ENCODE measurements around the gene FXYD5. TPM values are rescaled to one million over a fixed set of nuclear protein-coding genes. Genes with fewer than 3 reads are reported as not detected.

FXYD5 gene
- total RNA-seq, 1 donor from 2014 or later = 135 TPM

GRCh38 chr19:35167251-35168119, 12.9 kb downstream of the FXYD5 start:
- H3K27me3 ChIP-seq (ENCODE audit: control insufficient read depth, insufficient read depth, low read length) = no peaks in the 10 kb centered on the region
- no peaks in the 10 kb centered on the region for H3K36me3 ChIP-seq (ENCODE audit: control insufficient read depth, insufficient read depth, low read length)
- H3K4me3 ChIP-seq (ENCODE audit: low read depth, low read length) = no peak overlapping the region
- no peak for DNase-seq (ENCODE audit: low read depth)
- TF ChIP-seq, protein P1, sequence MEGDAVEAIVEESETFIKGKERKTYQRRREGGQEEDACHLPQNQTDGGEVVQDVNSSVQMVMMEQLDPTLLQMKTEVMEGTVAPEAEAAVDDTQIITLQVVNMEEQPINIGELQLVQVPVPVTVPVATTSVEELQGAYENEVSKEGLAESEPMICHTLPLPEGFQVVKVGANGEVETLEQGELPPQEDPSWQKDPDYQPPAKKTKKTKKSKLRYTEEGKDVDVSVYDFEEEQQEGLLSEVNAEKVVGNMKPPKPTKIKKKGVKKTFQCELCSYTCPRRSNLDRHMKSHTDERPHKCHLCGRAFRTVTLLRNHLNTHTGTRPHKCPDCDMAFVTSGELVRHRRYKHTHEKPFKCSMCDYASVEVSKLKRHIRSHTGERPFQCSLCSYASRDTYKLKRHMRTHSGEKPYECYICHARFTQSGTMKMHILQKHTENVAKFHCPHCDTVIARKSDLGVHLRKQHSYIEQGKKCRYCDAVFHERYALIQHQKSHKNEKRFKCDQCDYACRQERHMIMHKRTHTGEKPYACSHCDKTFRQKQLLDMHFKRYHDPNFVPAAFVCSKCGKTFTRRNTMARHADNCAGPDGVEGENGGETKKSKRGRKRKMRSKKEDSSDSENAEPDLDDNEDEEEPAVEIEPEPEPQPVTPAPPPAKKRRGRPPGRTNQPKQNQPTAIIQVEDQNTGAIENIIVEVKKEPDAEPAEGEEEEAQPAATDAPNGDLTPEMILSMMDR (IDR thresholded peaks at IDR 0.05; ENCODE audit: insufficient read depth, low read length, poor library complexity, severe bottlenecking) = no peak

DNA sequence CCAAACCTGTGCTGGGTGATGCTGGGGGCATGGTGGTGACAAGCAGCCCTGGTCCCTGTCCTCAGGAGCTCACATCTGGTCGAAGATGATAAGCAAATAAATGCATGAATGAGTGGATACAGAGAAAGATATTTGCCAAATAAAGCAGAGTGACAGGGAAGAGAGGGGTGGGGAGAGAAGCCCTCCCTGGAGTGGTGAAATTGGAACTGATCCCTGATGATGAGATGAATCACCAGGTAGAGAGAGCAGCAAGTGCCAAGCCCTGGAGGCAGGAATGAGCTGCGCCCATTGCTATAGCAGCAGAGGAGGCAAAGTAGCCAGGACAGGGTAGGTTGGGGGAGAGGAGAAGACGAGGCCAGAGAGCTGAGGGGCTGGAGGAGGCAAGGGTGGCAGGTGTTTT, 13.7 kb downstream of the FXYD5 start:
- TF ChIP-seq, protein P1 (IDR thresholded peaks at IDR 0.05; ENCODE audit: insufficient read depth, low read length, poor library complexity, severe bottlenecking) = no peak
- H3K36me3 ChIP-seq (ENCODE audit: control insufficient read depth, insufficient read depth, low read length) = no peaks in the 10 kb centered on the region
- no peak for DNase-seq (ENCODE audit: low read depth)

GRCh38 chr19:35169221-35169995, 14.9 kb downstream of the FXYD5 start:
- H3K4me3 ChIP-seq (ENCODE audit: low read depth, low read length) = no peak overlapping the region
- TF ChIP-seq, protein P1 (IDR thresholded peaks at IDR 0.05; ENCODE audit: insufficient read depth, low read length, poor library complexity, severe bottlenecking) = no peak
- H3K27me3 ChIP-seq (ENCODE audit: control insufficient read depth, insufficient read depth, low read length) = no peaks in the 10 kb centered on the region
- no peaks in the 10 kb centered on the region for H3K36me3 ChIP-seq (ENCODE audit: control insufficient read depth, insufficient read depth, low read length)
- no peak for DNase-seq (ENCODE audit: low read depth)

More for the DNA sequence above, 13.7 kb downstream of the FXYD5 start:
- Histone ChIP-seq H3K4me3 (ENCODE audit: low read depth, low read length) (no peak overlapping the region), H3K27me3 (ENCODE audit: control insufficient read depth, insufficient read depth, low read length) (no peaks in the 10 kb centered on the region)

- DNase-seq (ENCODE audit: low read depth) = no peak
- H3K36me3 ChIP-seq (ENCODE audit: control insufficient read depth, insufficient read depth, low read length) = no peaks in the 10 kb centered on the region
These were observed 16.0 kb downstream of the FXYD5 start for GRCh38 chr19:35170359-35171061.

GRCh38 chr19:35171730-35172129, 17.2 kb downstream of the FXYD5 start:
- H3K36me3 ChIP-seq (ENCODE audit: control insufficient read depth, insufficient read depth, low read length) = no peaks in the 10 kb centered on the region
- DNase-seq (ENCODE audit: low read depth) = no peak
- TF ChIP-seq, protein P1 (IDR thresholded peaks at IDR 0.05; ENCODE audit: insufficient read depth, low read length, poor library complexity, severe bottlenecking) = no peak
- no peaks in the 10 kb centered on the region for H3K27me3 ChIP-seq (ENCODE audit: control insufficient read depth, insufficient read depth, low read length)
- no peak overlapping the region for H3K4me3 ChIP-seq (ENCODE audit: low read depth, low read length)

More at GRCh38 chr19:35170359-35171061, 16.0 kb downstream of the FXYD5 start:
- TF ChIP-seq, protein P1 (IDR thresholded peaks at IDR 0.05; ENCODE audit: insufficient read depth, low read length, poor library complexity, severe bottlenecking) = no peak
- H3K4me3 ChIP-seq (ENCODE audit: low read depth, low read length) = no peak overlapping the region
- no peaks in the 10 kb centered on the region for H3K27me3 ChIP-seq (ENCODE audit: control insufficient read depth, insufficient read depth, low read length)
